ENCODE measurements around the gene SIGLEC11.

GRCh38 chr19:49971991-49972411 is 11.0 kb upstream of the SIGLEC11 start:
- no peak for TF ChIP-seq CTCF (IDR thresholded peaks at IDR 0.05; ENCODE audit: borderline replicate concordance, extremely low read depth, low read length, poor library complexity, severe bottlenecking)
- TF ChIP-seq EZH2 (IDR thresholded peaks at IDR 0.05; ENCODE audit: borderline replicate concordance, low read depth, low read length, severe bottlenecking) = no peak

Data from DND-41 (cell line).